Activated naive CD4-positive, alpha-beta T cell treated with anti-CD3 and anti-CD28 coated beads, Interleukin-2, amount 10 ng/mL, durations not matched to agents 7 days and 5 days (primary cell): ENCODE data around the gene LARGE1.

ENCODE experiments used
- CTCF ChIA-PET: fragments of 350-600 bp; sonication (Branson Sonifier 250); formaldehyde crosslinking; loops from one replicate; lab custom pipeline; 2021; ENCODE audit warnings: antibody characterized with exemption; lab: Charles Lee
- DNase-seq: peaks from one replicate; pipeline ENCODE4 v3.0.0-alpha.2; 2020
- H3K27ac Mint-ChIP-seq: one replicate; pipeline ENCODE4 v1.8.0; 2021; ENCODE audit warnings: mild to moderate bottlenecking, moderate library complexity, mixed read lengths
- H3K27me3 Mint-ChIP-seq: one replicate; pipeline ENCODE4 v1.8.0; 2021; ENCODE audit warnings: mild to moderate bottlenecking, mixed read lengths
- H3K36me3 Mint-ChIP-seq: one replicate; pipeline ENCODE4 v1.8.0; 2021; ENCODE audit warnings: mixed read lengths
- H3K4me1 Mint-ChIP-seq: one replicate; pipeline ENCODE4 v1.8.0; 2021; ENCODE audit warnings: mixed read lengths
- H3K4me3 Mint-ChIP-seq: one replicate; pipeline ENCODE4 v1.8.0; 2021; ENCODE audit warnings: mild to moderate bottlenecking, moderate library complexity, mixed read lengths
- H3K9me3 Mint-ChIP-seq: one replicate; pipeline ENCODE4 v1.8.0; 2021; ENCODE audit warnings: mixed read lengths

LARGE1 gene

DNA sequence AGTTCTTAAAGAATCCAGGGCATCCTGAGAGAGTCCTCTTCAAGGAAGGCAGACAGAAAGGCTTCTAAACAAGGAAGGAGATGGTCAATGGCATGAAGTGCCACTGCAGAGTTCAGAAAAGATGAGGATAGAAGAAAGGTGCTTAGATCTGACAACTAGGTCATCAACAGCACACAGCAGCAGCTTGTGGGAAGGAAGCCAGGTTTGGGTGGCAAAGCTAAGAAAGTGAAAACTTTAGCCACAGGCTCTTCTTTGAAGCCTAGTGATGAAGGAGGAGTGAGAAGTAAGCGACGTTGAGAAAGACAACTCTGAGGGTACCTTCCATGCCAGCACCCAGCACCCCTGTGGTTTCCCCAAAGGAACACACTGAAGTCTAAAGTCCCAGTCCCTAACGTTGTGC lies 92.0 kb downstream of the LARGE1 start:
- Mint-ChIP-seq H3K27me3 (no peaks in the 10 kb centered on the region), H3K27ac (no peak overlapping the region), H3K4me3 (no peak overlapping the region), H3K9me3 (peaks cover 24% of the 10 kb centered on the region), H3K4me1 (no peaks in the 10 kb centered on the region), H3K36me3 (no peaks in the 10 kb centered on the region)
- DNase-seq = no peak
- CTCF ChIA-PET = interaction anchor here (0.6 kb wide), 1 partner anchor 50 kb away, joined by 3 read pairs; no protein-coding TSS in a partner anchor

DNA sequence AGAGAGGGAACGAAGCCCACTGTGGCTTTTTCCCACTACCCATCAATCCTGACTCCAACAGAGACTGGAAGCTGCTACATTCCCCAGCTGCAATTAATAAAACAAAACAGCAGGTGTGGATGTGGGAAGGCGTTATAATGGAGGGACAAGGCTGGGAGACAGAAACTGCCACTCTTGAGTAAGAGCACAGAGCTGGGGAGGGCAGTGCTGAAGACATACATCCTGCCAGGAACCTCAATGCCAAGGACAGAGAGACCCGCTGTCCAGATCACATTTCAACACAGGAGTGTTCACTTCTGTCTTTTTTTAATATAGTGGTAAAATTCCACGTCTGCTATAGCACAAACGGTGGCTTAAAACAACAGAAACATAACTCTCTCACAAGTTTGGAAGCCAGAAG lies 94.5 kb downstream of the LARGE1 start:
- no peak for DNase-seq
- peaks cover 22% of the 10 kb centered on the region for H3K9me3 Mint-ChIP-seq
- no peak overlapping the region for H3K4me3 Mint-ChIP-seq
- H3K4me1 Mint-ChIP-seq = no peaks in the 10 kb centered on the region
- H3K27me3 Mint-ChIP-seq = no peaks in the 10 kb centered on the region
- H3K36me3 Mint-ChIP-seq = no peaks in the 10 kb centered on the region
- no peak overlapping the region for H3K27ac Mint-ChIP-seq
- CTCF ChIA-PET = no interaction called here

DNA sequence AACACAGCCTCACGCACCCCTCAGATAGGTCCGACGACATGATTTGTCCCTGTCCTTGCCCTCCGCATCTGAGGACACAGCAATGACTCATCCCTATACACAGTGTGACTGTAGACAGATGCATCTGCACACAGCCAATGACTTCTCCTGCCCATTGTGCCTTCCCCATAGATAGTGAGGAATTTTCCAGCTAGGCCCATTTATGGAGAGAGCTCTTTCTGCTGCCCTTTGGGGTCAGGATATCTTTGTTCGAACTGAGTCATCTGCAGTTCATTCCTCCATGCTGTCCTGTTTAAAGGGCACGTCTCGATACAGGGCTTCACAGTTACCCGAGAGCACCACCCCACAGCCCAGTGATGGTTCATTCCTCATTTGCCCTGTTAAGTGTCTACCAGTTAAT lies 96.7 kb downstream of the LARGE1 start:
- no peaks in the 10 kb centered on the region for H3K27me3 Mint-ChIP-seq
- H3K4me3 Mint-ChIP-seq = no peak overlapping the region
- peaks cover 22% of the 10 kb centered on the region for H3K9me3 Mint-ChIP-seq
- H3K27ac Mint-ChIP-seq = no peak overlapping the region
- no peaks in the 10 kb centered on the region for H3K4me1 Mint-ChIP-seq
- H3K36me3 Mint-ChIP-seq = no peaks in the 10 kb centered on the region
- DNase-seq = no peak
- CTCF ChIA-PET = no interaction called here

DNA sequence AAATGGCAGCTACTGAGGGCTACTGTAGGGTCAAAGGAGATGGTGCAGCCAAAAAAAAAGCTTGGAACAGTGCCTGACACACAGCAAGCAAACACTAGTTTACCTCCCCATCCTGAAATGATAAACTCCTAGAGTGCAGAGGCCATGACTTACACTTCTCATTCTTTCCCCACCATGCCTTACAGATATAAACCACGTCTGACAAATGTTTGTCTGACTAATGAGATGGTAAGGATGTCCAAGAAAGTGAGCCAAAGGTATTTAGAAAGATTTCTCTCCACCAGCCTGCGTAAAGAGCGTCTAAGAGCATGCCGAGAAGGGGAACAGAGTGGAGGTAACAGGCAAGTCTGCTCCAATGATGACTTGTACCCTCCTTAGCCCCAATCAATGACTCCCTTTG lies 99.0 kb downstream of the LARGE1 start:
- Mint-ChIP-seq H3K36me3 (no peaks in the 10 kb centered on the region), H3K4me3 (no peak overlapping the region), H3K4me1 (no peaks in the 10 kb centered on the region), H3K9me3 (peaks cover 20% of the 10 kb centered on the region), H3K27me3 (no peaks in the 10 kb centered on the region), H3K27ac (no peak overlapping the region)
- no peak for DNase-seq
- CTCF ChIA-PET = no interaction called here

DNA sequence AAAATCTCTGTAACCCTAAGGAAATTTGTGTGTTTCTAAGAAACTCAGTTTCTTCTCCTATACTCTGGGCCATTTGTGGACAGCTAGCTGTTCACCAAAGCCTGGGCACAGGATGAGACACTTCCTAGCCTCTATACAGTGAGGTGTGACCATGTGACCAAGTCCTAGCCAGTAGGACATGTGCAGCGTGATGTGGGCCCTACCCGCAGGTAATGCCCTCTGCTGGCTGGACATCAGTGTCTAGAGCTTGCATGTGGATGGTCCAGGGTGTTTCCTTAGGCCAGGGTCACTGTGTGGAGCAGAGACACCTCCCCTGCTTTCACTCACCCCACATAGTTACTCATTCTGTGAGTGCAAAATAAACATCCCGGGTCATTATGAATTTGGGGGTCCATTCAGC lies 100.5 kb downstream of the LARGE1 start:
- H3K27me3 Mint-ChIP-seq = no peaks in the 10 kb centered on the region
- CTCF ChIA-PET = interaction anchor here (0.6 kb wide), 1 partner anchor 355 kb away, joined by 3 read pairs; no protein-coding TSS in a partner anchor

DNA sequence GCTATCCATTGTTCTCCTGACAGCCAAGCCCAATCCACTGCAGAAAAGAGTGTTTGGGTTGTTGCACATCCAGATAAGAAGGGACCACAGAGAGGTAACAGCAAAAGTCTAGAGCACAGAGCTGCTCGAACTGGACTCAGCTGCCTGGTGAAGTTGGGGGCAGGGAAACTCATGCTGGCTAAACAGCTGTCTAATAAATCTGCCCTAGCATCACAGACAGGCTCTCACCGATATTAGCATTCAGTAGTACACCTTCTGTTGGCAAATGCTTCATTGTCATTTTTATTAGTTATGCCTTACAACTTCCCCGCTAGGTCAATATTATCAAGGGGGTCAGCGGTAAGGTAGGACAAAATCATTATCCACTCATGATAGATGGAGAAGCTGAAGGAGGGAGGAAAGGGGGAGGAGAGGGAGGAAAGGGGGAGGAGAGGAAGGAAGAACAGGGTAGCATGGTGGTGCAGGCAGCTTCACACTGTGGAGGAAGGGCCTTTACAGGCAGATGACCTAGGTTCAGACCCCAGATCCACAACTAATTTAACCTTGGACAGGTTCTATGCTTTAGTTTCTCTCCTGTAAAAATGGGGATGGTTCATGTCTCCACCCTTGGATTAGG lies 102.7 kb downstream of the LARGE1 start:
- H3K9me3 Mint-ChIP-seq = peaks cover 24% of the 10 kb centered on the region
- H3K4me1 Mint-ChIP-seq = no peaks in the 10 kb centered on the region
- no peak overlapping the region for H3K4me3 Mint-ChIP-seq
- no peak for DNase-seq
- H3K27me3 Mint-ChIP-seq = no peaks in the 10 kb centered on the region
- H3K36me3 Mint-ChIP-seq = no peaks in the 10 kb centered on the region
- no peak overlapping the region for H3K27ac Mint-ChIP-seq
- CTCF ChIA-PET = no interaction called here

More for the DNA sequence above, 100.5 kb downstream of the LARGE1 start:
- Mint-ChIP-seq H3K9me3 (peaks cover 24% of the 10 kb centered on the region), H3K4me1 (no peaks in the 10 kb centered on the region), H3K4me3 (no peak overlapping the region), H3K36me3 (no peaks in the 10 kb centered on the region), H3K27ac (no peak overlapping the region)
- DNase-seq = no peak

DNA sequence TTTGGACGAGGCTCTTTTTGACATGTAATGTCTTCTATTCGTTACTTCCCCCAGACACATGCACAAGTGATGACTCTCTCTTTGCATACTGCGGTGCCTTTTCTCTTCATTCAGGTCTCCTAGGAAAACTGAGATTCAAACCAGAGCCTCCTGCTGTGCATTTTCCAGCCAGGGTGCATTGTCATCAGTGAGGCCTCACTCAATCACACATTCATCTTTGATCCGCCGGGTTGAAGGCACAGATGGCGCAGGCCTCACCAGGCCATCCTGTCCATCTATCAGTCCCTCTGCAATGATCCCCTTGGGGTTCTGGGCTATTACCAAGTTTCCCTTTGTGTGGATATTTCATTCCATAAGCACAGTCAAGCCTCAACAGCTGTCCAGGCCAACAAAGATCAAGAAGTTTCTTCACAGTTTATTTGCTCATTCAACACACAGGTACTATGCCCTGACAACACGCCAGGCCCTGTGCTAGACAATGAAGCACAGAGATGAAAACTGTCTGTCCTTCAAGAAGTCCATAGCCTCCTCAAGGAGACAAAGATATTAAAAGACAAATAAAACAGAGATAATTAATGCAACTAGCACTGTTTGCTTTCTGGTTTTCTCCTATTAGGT lies 107.8 kb downstream of the LARGE1 start:
- CTCF ChIA-PET = no interaction called here
- H3K4me1 Mint-ChIP-seq = no peaks in the 10 kb centered on the region
- peaks cover 35% of the 10 kb centered on the region for H3K9me3 Mint-ChIP-seq
- H3K27ac Mint-ChIP-seq = no peak overlapping the region
- no peaks in the 10 kb centered on the region for H3K27me3 Mint-ChIP-seq
- DNase-seq = no peak
- H3K36me3 Mint-ChIP-seq = no peaks in the 10 kb centered on the region
- H3K4me3 Mint-ChIP-seq = no peak overlapping the region

DNA sequence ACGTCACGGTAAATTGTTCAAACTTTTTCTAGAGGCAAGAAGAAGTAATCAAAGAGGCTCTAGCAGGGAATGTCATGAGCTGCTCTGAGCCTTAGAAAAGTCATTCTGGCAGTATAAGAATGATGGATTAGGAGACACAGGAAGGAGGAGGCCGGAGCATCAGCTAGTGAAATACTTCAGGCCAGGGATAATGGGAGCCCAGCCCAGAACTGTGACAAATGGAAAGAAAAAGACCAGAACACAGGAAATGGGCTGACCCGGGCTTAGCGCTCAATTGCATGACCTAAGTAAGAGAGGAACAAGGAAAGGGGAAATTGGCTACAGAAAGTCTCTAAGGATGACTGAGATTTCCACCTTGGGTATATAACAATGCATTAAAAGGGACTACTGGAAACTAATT lies 108.6 kb downstream of the LARGE1 start:
- CTCF ChIA-PET = no interaction called here
- no peak for DNase-seq
- Mint-ChIP-seq H3K9me3 (peaks cover 36% of the 10 kb centered on the region), H3K36me3 (no peaks in the 10 kb centered on the region), H3K27ac (no peak overlapping the region), H3K27me3 (no peaks in the 10 kb centered on the region), H3K4me1 (no peaks in the 10 kb centered on the region), H3K4me3 (no peak overlapping the region)

DNA sequence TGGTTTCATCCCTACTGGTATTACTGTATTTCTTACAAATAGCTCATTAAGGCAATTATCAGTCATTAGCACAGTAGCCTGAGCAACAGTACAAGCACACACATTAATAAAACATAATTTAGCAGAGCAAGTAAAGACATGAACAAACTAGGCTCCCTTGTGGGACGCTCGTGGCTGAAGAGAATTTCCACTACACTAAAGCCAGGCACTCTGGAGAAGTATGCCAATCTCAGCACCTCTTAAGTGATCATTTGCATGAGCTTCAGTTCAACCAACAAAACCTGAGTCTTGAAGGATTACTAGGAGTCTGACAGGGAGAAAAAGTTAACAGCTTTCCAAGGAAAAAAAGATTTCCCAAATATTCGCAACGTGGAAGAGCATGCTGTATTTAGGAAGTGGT lies 109.1 kb downstream of the LARGE1 start:
- no peak for DNase-seq
- Mint-ChIP-seq H3K4me3 (no peak overlapping the region), H3K4me1 (no peaks in the 10 kb centered on the region), H3K27ac (no peak overlapping the region), H3K9me3 (peaks cover 31% of the 10 kb centered on the region), H3K36me3 (no peaks in the 10 kb centered on the region), H3K27me3 (no peaks in the 10 kb centered on the region)
- CTCF ChIA-PET = no interaction called here

DNA sequence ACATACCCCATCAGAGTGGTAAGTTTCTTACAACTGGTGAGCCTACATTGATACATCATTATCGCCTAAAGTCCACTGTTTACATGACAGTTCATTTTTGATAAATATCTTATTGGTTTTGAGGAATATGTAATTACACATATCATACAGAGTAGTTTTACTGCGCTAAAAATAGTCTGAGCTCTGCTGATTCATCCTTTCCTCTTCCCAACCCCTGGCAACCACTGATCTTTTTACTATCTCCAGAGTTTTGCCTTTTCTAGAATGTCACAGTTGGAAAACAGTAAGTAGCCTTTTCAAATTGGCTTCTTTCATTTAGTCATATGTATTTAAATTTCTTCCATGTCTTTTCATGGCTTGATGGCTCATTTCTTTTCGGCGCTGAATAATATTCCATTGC lies 112.8 kb downstream of the LARGE1 start:
- no peaks in the 10 kb centered on the region for H3K27me3 Mint-ChIP-seq
- H3K9me3 Mint-ChIP-seq = peaks cover 29% of the 10 kb centered on the region
- H3K36me3 Mint-ChIP-seq = no peaks in the 10 kb centered on the region
- H3K4me1 Mint-ChIP-seq = no peaks in the 10 kb centered on the region
- CTCF ChIA-PET = no interaction called here
- H3K27ac Mint-ChIP-seq = no peak overlapping the region
- H3K4me3 Mint-ChIP-seq = no peak overlapping the region
- DNase-seq = no peak

DNA sequence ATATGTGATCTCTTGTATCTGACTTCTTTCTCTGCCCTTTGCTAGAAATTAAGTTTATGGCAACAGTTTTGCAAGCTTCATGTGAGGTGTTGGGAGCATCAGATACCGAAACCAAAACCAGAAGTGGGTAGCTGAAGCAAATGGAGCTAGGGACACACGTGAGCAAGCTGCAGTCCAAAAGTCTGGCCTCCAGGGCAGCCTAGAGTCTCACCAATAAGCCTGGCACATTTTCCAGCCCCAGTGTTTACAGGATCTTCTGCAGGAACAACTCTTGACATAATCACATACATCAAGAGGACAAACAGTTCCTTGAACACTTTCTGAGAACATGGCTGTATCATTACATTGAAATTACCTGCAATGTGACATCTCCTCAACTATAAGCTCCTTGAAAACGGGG lies 114.1 kb downstream of the LARGE1 start:
- DNase-seq = no peak
- CTCF ChIA-PET = no interaction called here
- Mint-ChIP-seq H3K27ac (no peak overlapping the region), H3K9me3 (peaks cover 25% of the 10 kb centered on the region), H3K36me3 (no peaks in the 10 kb centered on the region), H3K4me1 (no peaks in the 10 kb centered on the region), H3K27me3 (no peaks in the 10 kb centered on the region), H3K4me3 (no peak overlapping the region)

DNA sequence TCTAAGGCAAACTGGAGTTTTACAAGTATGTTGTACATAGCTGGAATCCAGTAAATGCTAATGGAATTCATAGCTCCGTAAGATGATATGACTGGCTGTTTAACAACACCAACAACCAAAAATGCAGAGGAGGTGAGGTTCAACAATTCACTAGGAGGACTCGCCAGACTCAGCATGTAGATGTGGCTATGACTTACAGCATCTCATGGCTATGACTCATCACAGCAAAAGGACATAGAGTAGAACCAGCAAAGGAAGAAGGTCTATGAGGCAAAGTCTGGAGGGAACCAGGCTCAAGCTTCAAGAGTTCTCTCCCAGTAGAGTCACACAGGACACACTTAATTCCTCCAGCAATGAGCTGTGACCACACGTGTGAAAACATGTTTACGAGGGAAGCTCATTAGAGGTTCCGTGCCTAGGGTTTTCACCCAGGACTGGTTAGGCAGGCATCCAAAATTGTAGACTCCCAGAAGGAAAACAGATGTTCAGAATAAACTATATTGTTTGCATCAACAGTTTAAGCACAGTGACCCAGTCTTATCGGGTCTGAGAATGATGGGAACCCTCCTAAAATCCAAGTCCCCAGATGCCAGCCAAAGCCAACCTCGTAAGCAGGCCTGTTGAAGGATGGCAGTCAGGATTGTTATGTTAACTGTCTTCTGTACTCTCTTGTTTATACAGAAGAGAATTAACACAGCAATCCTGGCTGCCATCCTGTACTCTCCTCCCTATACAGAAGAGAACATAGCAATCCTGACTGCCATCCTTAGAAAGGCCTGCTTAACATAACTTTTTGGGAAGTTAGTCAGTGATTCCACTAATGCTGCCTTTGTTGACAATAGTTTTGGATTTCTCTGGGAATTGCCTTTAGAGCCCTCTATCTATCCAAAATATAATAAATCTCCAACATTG lies 116.6 kb downstream of the LARGE1 start:
- peaks cover 26% of the 10 kb centered on the region for H3K9me3 Mint-ChIP-seq
- H3K4me3 Mint-ChIP-seq = no peak overlapping the region
- H3K27ac Mint-ChIP-seq = no peak overlapping the region

DNA sequence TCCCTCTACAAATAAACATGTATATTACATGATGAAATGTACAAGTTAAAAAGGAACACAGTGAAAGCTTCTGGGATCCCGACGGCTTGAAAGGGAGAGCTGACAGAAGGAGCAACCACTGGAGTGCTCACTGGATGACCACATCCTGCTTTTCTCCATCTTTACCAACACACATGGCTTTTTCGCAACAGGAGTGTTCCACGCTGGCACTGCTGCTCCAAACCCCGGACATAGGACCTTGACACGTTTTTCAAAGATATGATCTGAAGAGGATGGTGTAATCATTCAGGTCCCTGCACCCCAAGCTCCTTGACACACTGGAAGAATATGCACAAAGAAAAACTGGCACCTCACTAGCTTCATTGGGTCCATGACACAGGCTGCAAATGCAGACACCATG lies 121.9 kb downstream of the LARGE1 start:
- CTCF ChIA-PET = no interaction called here
- Mint-ChIP-seq H3K4me1 (no peaks in the 10 kb centered on the region), H3K9me3 (peaks cover 32% of the 10 kb centered on the region), H3K27me3 (no peaks in the 10 kb centered on the region), H3K36me3 (no peaks in the 10 kb centered on the region), H3K27ac (no peak overlapping the region), H3K4me3 (no peak overlapping the region)
- DNase-seq = no peak

More for the DNA sequence above, 116.6 kb downstream of the LARGE1 start:
- Mint-ChIP-seq H3K27me3 (no peaks in the 10 kb centered on the region), H3K36me3 (no peaks in the 10 kb centered on the region), H3K4me1 (no peaks in the 10 kb centered on the region)
- CTCF ChIA-PET = no interaction called here
- no peak for DNase-seq

DNA sequence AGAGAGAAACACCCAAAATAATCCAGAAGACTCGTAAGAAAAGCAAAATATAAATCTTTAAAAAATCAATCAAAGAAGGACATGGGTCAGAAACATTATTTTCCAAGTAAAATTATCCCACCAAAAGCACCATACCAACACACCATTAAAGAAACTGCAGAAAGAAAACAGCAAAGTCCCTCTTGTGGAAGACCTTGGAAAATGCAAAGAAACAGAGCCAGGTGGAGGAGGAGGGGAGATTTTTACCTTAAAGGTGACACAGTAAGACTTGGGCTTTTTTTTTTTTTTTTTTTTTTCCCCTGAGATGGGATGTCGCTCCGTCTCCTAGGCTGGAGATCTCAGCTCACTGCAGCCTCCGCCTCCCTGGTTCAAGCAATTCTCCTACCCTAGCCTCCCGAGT lies 123.8 kb downstream of the LARGE1 start:
- no peak overlapping the region for H3K4me3 Mint-ChIP-seq
- CTCF ChIA-PET = no interaction called here
- H3K27ac Mint-ChIP-seq = no peak overlapping the region
- peaks cover 31% of the 10 kb centered on the region for H3K9me3 Mint-ChIP-seq
- no peaks in the 10 kb centered on the region for H3K4me1 Mint-ChIP-seq
- H3K36me3 Mint-ChIP-seq = no peaks in the 10 kb centered on the region
- H3K27me3 Mint-ChIP-seq = no peaks in the 10 kb centered on the region
- no peak for DNase-seq
